ENCODE measurements around the gene PPP3R1. TPM values are rescaled to one million over a fixed set of nuclear protein-coding genes. Genes with fewer than 3 reads are reported as not detected.
"Not testable (repeated sequence)": the region's sequence is repeated elsewhere in the genome, so short reads cannot be mapped to it uniquely, and the experiment has no call there.

The PPP3R1 gene
- polyA plus RNA-seq, 2 of the 4 experiments (the other 2 are of a cell fraction): 27.3 to 55.1 TPM

- no peak; a peak in 1 of 6 replicates for ATAC-seq
- POLR2A ChIA-PET: interaction anchor here (1.4 kb wide), 1 partner anchor 20 kb away, joined by 3 read pairs; the partner anchor contains the start of gene PNO1
- H3K4me2 ChIP-seq: no peak overlapping the region
- TF ChIP-seq EHF (CRISPR knock-in tag; IDR thresholded peaks at IDR 0.05): no peak
- no peak for TF ChIP-seq ZFP36 (IDR thresholded peaks at IDR 0.05; ENCODE audit: borderline replicate concordance, partially characterized antibody)
- no peak for TF ChIP-seq POLR2A (IDR thresholded peaks at IDR 0.05; ENCODE audit: low read length)
- no peak for TF ChIP-seq NR3C1 (IDR thresholded peaks at IDR 0.05)
- TF ChIP-seq NFE2L2 (conservative IDR thresholded peaks at IDR 0.05; ENCODE audit: low read length): no peak
- TF ChIP-seq ESRRA (IDR thresholded peaks at IDR 0.05; ENCODE audit: borderline replicate concordance, low read length): no peak
- TF ChIP-seq HMGXB4 (CRISPR knock-in tag; IDR thresholded peaks at IDR 0.05; ENCODE audit: borderline replicate concordance): no peak
- TF ChIP-seq CHD4 (IDR thresholded peaks at IDR 0.05; ENCODE audit: borderline replicate concordance): no peak
- no peak for TF ChIP-seq CTCF (IDR thresholded peaks at IDR 0.05)
- TF ChIP-seq HOXB13 (CRISPR knock-in tag; IDR thresholded peaks at IDR 0.05; ENCODE audit: low read depth): no peak
- TF ChIP-seq HOXA7 (CRISPR knock-in tag; IDR thresholded peaks at IDR 0.05): no peak
- TF ChIP-seq MAFK (IDR thresholded peaks at IDR 0.05; ENCODE audit: partially characterized antibody): no peak
- TF ChIP-seq EHMT2 (IDR thresholded peaks at IDR 0.05; ENCODE audit: low read depth): no peak
- DNase-seq (ENCODE audit: low read depth in 1 of 2, low spot score in 1 of 2): no peak
- no peaks in the 10 kb centered on the region for H3K4me1 ChIP-seq
- CTCF ChIA-PET: interaction anchor here (1.2 to 5.2 kb wide), 5 partner anchors 8 to 55 kb away, joined by 4 to 36 read pairs (median 11); no protein-coding TSS in a partner anchor
- H3K27ac ChIP-seq: no peak overlapping the region
- no peak overlapping the region for H3K4me3 ChIP-seq
- H3K9me3 ChIP-seq: no peaks in the 10 kb centered on the region
- WGBS (ENCODE audit: missing lambda C conversion rate): 64% methylated on average over 2 of the region's 2 CpGs
- no peak for FAIRE-seq
Observed at GRCh38 chr2:68177541-68177940, 74.8 kb downstream of the PPP3R1 start.

- ChIA-PET CTCF (interaction anchor here (2.6 to 5.2 kb wide), 3 partner anchors 9 to 54 kb away, joined by 9 to 36 read pairs (median 13); no protein-coding TSS in a partner anchor), POLR2A (no interaction called here)
- no peak overlapping the region for H3K4me3 ChIP-seq
- no peak overlapping the region for H3K4me2 ChIP-seq
- TF ChIP-seq SREBF2 (IDR thresholded peaks at IDR 0.05) (no peak), FOXS1 (CRISPR knock-in tag; IDR thresholded peaks at IDR 0.05) (no peak), CEBPB (IDR thresholded peaks at IDR 0.05) (no peak), CHD2 (IDR thresholded peaks at IDR 0.05; ENCODE audit: low read length, partially characterized antibody) (no peak), GATA3 (IDR thresholded peaks at IDR 0.05; ENCODE audit: borderline replicate concordance) (no peak), CTCF (IDR thresholded peaks at IDR 0.05) (no peak), HES2 (IDR thresholded peaks at IDR 0.05) (no peak), HDAC2 (IDR thresholded peaks at IDR 0.05) (no peak), MAZ (IDR thresholded peaks at IDR 0.05; ENCODE audit: borderline replicate concordance, low read depth, low read length) (no peak), KDM1A (IDR thresholded peaks at IDR 0.05; ENCODE audit: low read depth) (no peak)
- FAIRE-seq (peak; percentile 23), ATAC-seq (no peak), DNase-seq (ENCODE audit: low read depth in 1 of 2, low spot score in 1 of 2) (no peak)
- no peaks in the 10 kb centered on the region for H3K4me1 ChIP-seq
- WGBS (ENCODE audit: missing lambda C conversion rate): 74% methylated on average over 7 of the region's 7 CpGs
- H3K27ac ChIP-seq: no peak overlapping the region
- H3K9me3 ChIP-seq: no peaks in the 10 kb centered on the region
Observed at GRCh38 chr2:68176657-68177056, 75.7 kb downstream of the PPP3R1 start.

GRCh38 chr2:68175210-68175609 is 77.1 kb downstream of the PPP3R1 start:
- CTCF ChIA-PET: interaction anchor here (0.8 to 5.2 kb wide), 5 partner anchors 8 to 108 kb away, joined by 3 to 36 read pairs (median 9); no protein-coding TSS in a partner anchor
- 99% methylated on average over 4 of the region's 4 CpGs for WGBS (ENCODE audit: missing lambda C conversion rate)
- H3K9me3 ChIP-seq; H3K4me1 ChIP-seq; H3K4me3 ChIP-seq; DNase-seq (ENCODE audit: low read depth in 1 of 2, low spot score in 1 of 2); ATAC-seq; H3K27ac ChIP-seq; FAIRE-seq; H3K4me2 ChIP-seq: not testable (repeated sequence)
- POLR2A ChIA-PET: interaction anchor here (0.6 kb wide), 1 partner anchor 74 kb away, joined by 3 read pairs; no protein-coding TSS in a partner anchor
